LHCN-M2 (cell line): ENCODE results near the gene FKBP15. TPM values are rescaled to one million over a fixed set of nuclear protein-coding genes. Genes with fewer than 3 reads are reported as not detected.
"Not testable (repeated sequence)": the region's sequence is repeated elsewhere in the genome, so short reads cannot be mapped to it uniquely, and the experiment has no call there.

Experiments used
- DNase-seq: peaks from one replicate; pipeline ENCODE4 v3.0.0-alpha.2; 2012; ENCODE audit warnings: low read depth
- total RNA-seq: library from RNA; depleted of rRNA; stranded (reverse); fragments of >200 nt; gene quantifications from 2 replicates; pipeline ENCODE4 v1.2.3, GENCODE V29; 2014

FKBP15 gene
- total RNA-seq, 1 experiment from 2014 or later, result 28.5 TPM

DNA sequence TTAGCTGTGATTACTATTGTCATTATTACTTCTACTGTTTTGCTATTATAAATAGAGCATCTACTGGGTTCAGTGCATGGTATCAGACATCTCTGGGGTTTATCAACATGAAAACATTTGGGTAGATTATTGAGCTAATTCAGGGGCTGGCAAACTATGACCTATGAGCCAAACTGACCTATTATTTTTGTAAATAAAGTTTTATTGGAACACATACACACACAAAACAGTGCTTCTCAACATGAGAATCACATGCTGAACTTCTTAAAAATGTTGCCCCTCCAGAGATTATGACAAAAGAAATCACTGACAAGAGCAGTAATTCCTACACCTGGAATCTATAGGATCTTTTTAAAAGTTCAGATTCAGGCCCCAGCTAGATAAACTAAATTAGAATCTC, 39.9 kb downstream of the FKBP15 start:
- no peak for DNase-seq

DNA sequence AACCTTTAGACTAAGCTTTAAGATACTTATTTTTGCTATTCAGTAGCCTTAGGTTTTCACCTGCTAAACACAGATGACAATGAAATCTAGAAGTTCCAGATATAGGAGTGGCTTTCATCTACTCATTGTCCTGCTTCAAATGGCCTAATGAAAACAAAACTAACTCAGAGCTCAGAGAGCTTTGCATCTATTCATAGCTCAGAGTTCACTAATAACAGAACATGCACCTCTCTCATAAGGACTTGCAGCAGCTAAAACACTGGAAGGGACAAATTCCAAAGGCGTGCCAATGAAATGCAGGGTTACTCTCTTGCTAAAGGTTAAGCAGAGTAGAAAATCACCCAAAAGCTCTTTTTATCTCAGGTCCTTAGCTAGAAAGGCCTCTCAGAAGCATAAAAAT, 41.2 kb downstream of the FKBP15 start:
- no peak for DNase-seq

DNA sequence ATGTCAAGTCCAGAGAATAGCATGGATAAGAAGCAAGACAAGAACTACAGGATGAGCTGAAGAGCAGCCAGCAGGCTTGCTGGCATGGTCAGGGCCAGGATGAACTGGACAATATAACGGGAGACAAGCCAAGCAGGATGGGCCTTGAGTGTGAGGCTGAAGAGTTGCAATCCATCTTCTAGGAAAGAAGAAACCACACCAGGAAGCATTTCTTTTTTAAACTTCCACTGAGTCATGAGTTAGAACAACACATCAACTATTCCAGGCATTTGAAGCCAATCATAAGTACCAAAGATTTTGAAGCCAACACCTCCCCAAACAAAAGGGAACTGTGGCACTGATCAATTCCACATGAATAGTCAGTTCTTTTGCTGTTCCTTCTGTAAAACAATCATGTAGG, 43.0 kb downstream of the FKBP15 start:
- DNase-seq, result no peak

DNA sequence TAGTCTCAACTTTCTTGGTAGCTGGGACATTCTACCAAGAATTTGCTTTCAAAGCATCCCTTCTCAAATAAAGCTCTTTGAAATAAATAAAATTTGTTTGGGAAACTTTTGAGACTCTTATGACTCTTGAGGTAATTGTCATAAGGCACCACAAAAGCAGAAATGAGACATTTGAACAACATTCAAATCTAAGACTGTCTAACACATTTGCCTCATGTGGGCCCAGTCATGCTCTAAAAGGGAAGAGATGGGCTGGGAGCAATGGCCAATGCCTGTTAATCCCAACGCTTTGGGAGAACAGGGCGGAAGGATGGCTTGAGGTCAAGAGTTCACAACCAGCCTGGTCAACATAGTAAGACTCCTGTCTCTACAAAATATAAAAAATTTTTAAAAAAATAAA, 43.8 kb downstream of the FKBP15 start:
- no peak for DNase-seq

DNA sequence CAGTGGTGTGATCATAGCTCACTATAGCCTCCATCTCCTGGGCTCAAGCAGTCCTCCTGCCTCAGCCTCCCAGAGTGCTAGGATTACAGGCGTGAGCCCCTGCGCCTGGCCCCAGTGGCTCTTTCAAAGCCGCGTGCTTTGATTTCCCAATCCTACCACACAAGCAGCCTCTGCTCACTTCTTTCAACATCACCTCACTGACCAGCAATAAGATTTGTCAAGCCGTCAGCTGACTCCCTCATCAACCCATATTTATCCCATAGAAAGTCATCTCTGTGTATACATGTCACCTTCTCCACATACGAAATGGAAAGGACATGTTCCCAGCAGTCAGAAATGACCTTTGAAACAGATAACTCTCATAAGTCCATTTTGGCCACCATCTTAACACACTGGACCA, 44.3 kb downstream of the FKBP15 start:
- DNase-seq, result no peak

DNA sequence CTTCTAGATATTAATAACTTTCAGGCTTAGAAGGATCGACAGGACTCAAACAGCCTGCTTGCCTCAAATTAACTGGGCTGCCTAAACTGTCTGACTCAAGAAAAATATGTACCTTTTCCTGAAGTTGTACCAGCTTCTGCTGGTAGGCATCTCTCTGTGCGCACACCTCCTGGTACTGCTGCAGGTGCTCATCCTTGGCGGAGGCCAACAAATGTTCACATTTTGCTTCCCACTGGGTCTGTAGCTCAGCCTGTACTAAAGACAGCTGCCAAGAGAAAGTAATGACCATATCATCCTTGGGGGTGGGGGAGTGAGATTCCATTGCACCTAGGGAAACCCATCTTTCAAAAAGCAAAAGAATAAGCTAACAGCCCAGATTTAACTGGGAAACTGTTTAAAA, 47.7 kb downstream of the FKBP15 start:
- no peak for DNase-seq

DNA sequence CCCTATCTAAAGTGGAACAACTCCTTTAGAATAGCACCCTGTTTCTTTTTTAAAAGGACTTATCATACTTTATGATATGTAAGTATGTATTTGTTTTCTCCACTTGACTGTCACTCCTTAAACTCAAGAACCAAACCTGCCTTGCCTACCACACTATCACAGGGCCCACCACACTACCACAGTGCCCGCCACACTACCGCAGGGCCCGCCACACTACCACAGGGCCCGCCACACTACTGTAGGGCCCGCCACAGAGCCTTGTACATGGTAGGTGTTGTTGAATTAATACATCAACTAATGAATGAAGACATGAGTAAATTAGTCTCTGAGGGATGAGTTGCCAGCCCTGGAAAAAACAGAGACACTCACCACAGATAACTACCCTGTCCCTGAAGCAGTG, 52.3 kb downstream of the FKBP15 start:
- DNase-seq, result no peak

DNA sequence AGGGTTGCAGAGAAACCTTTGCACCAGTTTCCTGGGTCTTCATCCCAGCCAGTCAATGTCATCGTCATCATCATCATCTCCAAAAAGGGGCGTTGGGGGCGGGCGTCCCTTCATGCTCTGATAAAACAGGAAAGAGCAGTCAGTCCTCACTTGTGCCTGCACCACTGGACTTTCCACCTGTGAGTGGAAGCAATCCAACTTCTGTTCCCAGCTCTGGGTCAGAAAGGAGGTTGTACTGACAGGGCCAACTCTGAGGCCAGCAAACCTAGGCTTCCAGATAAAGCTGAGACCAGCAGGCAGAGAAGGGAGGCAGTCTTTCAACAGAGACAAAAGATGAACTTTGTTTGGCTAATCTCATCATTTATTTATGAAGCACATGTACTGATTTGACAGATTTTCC, 55.0 kb downstream of the FKBP15 start:
- no peak for DNase-seq

DNA sequence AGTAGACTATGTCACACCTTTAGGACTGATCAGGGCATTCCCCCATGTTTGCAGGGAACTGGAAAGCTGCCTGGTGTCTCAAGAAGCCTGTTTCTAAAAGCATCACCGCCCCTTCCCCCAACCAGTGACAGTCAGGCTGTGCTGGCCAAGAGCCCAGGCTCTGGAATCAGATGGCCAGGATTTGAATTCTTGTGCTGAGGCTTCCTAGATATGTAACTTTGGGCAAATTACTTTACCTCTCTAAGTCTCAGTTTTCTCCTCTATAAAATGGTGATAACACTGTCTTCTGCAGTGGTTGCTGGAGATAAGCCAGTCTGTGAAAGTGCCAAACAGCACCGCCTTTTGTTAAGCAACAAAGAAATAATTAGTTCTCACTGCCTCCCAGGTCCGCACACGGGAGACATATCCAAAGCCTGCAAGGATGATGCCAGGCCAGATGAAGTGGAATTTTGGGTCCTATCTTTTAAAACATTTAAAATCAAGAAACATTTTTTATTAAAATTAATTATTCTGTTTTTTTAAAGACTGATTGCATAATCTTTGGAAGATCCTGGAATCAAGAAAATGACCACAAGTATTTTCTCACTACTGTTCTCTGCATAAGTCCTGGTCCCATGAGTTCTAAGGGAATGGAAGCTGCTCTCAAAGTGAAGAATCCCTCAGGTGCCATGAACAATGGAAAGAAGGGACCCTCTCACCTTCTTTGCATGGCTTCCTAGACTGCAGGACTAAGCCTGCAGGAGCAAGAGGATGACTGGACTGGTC, 56.4 kb downstream of the FKBP15 start:
- peak; percentile 34 for DNase-seq

DNA sequence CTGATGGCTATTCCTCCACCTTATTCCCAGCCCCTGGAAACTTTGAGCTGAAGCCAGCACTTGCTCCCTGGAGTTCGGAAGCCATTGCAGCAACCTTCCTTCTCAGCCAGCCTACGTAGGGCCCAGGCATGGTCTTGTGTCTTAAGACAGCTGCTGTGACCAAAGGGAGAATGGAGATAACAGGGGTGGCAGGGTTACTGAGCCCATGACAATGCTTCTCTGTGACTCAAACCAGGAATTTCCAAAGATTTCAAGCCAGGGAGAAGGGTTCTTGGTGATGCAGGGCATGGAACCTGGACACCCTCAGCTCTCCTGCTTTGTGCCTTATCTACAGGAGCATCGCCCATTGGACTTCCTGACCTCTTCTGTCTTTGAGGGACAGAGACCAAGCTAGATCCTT, 58.1 kb downstream of the FKBP15 start:
- no peak for DNase-seq

DNA sequence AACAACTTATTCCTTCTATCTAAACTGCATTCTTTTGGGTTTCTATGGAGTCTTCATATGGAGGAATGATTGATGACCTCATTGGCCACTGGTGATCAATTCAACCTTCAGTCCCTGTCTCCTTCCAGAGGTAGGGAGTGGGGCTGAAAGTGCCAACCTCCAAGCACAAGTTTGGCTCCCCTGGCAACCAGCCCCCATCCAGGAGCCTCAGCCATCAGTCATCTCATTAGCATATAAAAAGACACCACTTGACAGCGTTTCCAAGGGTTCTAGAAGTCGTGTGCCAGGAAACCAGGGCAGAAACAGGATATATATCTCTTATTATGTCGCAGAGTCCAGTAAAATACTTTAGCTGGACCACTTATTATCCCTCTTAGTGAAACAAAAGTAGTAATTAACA, 60.5 kb downstream of the FKBP15 start:
- DNase-seq, result no peak

DNA sequence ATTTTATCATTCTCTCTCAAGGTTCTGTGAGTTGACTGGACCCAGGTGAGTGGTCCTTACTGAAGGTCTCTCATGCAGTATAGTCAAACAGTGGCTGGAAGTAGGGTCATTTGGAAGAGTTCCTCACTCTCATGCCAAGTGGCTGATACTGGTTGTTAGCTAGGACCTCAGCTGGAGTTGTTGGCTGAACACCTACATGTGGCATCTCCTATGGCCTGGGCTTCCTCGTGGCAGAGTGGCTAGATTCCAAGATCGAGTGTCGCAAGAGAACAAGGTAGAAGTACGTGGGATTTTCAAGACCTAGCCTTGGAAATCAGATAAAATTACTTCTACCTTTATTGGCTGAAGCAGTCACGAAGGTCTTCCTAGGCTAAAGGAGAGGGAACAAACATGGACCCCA, 62.6 kb downstream of the FKBP15 start:
- DNase-seq, result no peak

DNA sequence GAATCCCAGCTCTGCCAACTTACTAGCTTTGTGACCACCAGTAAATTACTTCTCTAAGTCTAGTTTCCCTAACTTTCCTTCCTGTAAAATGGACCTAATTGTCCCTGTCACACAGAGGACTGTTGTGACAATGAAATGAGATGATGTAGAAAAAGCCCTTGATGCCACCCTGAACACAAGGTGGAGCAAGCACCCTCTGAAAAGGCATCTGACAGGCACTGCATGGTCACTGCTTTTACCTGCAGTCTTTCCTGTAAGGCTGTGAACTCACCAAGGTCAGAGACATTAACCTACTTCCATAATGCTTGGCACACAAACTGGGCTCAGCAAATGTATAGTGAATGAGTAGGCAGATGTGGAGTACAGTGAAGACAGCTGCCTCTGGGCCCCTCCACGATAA, 64.2 kb downstream of the FKBP15 start:
- DNase-seq, result no peak

DNA sequence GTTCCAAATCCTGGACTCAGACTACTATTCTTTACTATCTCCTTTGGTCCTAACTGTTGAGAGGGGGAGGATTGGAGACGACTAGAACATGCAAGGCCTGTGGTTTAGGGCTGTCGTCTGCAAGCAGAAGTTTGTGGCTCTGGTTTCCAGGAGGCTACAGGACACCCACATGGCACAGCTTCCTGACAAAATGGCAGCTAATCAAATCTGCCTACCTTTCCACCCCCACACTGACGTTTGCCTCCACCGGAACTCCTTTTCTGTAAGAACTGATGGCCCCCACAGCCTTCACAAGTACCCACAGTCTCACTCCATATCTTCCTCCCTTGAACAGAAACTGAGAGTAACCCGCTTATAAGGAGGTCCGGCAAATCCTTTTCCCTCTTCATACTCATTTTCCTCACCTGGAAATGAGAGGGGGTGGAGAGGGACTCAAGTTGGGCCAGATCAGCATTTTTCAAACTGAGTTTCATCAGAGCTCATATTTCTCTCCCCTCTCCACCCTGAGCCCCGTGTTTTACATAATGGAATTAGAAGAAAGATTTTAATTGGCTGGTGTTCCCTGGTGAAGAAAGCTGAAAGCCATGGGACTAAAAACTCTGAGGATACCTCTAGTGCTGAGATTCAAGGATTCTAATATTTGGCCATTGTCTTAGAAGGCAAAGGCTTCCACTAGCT, 65.0 kb downstream of the FKBP15 start:
- DNase-seq, result peak; percentile 15

DNA sequence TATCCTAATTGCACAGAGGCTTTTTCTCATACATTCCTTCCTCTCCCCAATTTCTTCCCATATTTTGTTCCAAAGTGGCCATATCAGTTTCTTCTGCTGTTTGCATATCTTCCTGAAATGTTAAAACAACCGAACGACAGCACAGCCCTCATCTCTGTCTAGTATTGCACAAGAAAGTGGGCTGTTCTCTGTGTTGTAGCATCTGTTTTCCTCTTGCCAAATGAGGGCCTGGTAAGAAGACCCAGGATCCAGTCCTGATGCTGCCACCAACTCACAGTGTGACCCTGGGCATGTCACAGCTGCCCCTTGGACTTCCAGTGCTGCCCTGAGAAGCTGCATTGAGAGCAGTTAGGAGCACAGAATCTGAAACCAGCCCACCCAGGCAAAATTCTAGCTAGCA, 66.1 kb downstream of the FKBP15 start:
- DNase-seq, result peak; percentile 78

DNA sequence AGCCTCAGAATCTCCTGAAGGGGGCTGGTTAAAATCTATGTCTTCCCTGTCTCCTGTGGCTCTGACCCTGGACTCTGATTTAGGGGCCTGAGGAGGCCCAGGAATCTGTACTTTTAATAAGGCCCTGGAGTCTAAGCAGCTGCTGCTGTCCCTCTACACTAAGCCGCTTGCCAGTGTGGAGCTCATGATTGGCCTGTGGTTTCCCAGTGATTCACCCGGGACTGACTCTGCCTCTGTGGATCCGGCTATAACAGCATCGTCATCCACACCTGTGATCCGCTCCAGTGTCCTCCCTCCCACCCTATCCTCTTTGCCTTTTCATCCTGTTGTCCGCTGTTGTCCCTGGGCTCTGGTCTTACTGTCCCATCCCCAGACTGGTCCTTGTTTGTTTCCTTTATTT, 66.6 kb downstream of the FKBP15 start:
- DNase-seq, result peak; percentile 100

DNA sequence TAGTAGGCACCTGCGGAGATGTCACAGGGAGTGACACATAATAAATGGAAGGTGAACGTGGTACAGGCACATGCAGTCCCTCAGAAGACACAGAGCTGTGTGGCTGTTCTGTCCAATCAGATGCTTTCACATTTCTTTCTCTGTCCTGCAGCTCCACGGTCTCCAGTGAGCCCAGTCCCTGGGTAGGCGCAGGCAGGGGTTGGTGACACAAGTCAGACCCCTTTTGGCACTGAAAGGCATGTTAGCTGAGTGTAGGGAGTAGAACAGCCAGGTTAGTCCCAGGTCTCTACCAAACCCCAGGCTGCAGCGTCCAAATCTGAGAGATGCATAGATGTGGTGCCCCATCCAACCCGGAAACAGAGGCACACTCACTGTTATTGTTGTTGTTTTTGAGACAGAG, 67.5 kb downstream of the FKBP15 start:
- DNase-seq, result no peak

DNA sequence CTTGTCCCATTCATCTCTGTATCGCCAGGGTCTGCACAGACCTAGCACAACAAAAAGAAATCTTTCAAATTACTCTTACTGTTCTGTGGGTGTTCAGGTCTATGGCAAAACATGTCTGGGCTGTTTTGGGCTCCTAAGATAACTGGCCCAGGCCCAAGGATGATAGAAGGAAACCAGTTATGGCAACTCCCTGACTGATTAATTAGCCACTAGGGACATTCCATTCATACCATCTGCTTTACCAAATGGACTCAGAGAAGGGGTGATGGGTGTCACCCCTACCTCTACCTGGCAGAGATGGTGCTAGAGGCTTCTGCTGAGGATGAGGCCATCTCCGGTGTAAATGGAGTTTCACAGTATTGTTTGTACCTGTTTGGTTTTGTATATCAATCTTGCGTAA, 68.4 kb downstream of the FKBP15 start:
- peak; percentile 61 for DNase-seq

DNA sequence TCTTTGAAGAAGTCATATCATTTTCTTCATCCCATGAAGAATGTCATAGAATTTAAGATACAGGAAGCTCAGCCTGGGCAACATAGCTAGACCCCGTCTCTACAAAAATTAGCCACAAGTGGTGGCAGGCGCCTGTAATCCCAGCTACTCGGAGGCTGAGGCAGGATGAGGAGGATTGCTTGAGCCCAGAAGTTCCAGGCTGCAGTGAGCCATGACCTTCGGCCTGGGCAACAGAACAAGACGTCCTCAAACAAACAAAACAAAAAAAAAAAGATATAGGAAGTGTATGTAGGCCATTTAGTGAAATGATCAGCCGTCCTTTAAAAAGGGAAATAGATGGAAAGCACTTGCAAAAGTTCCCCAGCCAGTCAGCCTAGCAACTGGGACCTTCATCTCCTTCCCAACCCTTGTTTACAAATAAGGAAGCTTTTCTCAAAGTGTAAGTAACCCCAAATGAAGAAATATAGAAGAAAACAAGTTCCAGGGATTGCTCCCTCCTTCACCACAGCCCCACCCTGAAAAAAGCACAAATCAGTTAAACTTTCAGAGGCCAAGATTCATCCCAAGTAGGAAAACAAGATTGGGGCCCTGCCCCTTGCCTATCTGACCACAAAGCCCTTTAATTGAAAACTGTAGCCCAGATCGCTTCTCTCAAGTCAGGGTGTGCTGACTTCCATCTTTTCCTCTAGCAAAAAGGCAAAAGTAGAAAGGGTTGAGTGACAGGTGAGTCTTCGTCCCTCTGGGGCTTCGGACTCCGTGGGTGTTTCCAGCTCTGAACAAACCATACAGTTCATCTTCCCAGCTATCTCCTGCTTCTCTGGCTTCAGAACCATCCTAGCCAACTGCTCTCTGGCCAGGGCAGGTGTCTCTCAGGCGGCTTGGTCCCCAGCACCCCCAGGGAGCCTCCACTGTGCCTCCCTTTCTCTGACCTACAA, 69.1 kb downstream of the FKBP15 start:
- peak; percentile 29 for DNase-seq

DNA sequence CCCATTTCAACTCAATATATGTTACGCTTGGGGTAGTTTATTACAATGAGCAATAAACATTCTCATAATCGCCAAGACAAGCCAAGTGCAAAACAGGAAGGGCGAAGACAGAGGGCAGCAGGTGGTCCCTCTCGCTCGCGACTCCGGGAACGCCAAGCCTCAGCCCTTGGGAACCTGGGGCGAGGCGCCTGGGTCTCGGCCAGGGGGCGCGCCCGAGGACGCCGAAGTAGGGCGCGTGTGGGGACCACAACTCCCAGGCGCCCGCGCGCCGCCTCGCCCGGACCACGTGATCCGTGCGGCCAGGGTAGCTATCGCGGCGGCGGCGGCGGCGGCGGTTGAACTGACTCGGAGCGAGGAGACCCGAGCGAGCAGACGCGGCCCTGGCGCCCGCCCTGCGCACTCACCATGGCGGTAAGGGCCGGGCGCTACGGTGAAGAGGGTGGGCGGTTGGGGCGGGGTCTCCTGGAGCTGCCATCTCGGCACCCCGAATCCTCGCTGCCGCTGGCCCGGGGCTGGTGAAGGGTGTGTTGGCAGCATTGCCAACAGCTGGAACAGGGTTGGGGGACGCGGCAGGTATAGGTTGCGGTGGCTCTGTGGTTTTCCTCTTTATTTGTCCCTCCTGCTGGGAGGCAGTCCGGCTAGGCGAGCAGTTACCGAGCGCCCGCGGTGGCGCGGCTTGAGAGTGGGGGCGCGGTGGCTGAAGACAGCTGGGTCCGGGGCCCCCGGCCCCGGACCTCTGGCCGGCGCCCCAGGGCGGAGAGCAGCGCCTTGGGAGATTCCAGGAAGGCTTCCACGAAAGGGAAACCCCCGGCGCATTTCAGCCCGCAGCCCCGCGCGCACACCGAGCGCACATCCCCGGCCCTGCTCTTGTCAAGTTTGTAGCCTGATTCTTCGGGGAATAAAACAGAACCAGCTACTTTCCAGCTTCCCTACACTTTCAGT, 70.1 kb downstream of the FKBP15 start, which contains the start of gene SLC31A2:
TSS of gene SLC31A2 (plus strand) at position 338 of the 942 bp plus-strand sequence. CDS start at position 406, 68 bp downstream.
- peak; percentile 93 for DNase-seq

DNA sequence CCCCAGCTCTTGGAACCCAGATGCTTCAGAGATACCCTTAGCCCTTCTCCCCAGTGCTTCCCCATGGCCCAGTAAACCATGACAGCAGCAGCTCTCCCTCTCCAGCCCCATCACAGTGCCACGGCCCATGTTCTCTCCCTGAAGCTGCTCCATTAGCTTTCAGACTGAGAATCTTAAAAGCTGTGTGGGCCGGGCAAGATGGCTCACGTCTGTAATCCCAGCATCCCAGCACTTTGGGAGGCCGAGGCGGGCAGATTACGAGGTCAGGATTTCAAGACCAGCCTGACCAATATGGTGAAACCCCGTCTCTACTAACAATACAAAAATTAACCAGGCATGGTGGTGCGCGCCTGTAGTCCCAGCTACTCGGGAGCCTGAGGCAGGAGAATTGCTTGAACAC, 71.5 kb downstream of the FKBP15 start:
- DNase-seq, result not testable (repeated sequence)
